Keratinocyte (primary cell): Measurements from ENCODE around the gene MDFI. TPM values are rescaled to one million over a fixed set of nuclear protein-coding genes. Genes with fewer than 3 reads are reported as not detected.

Experiments
- DNase-seq: peaks from one replicate; pipeline ENCODE4 v3.0.0-alpha.2; 2011; ENCODE audit warnings: low read depth, missing footprints, low spot score
- FAIRE-seq: peaks from 2 replicates; lab custom pipeline; 2011; peaks lifted over from hg19 to GRCh38; lab: Jason Lieb, UNC
- H2AFZ ChIP-seq: 2 replicates; pipeline ENCODE4 v1.6.0; 2012; ENCODE audit warnings: low read length, control low read depth, inconsistent platforms; ENCODE audit not compliant: control insufficient read depth
- H3K27ac ChIP-seq: 2 replicates; pipeline ENCODE4 v1.5.1; 2011; ENCODE audit warnings: low read length; ENCODE audit not compliant: control insufficient read depth, insufficient read depth
- H3K27me3 ChIP-seq: 3 replicates; pipeline ENCODE4 v1.6.0; 2011; ENCODE audit warnings: low read length; ENCODE audit not compliant: control insufficient read depth, insufficient read depth; ENCODE audit errors: extremely low read depth
- H3K36me3 ChIP-seq, 2 experiments: 2 replicates in 1 of 2; 3 replicates in 1 of 2; pipeline ENCODE4 v1.5.1; 2011; ENCODE audit warnings: low read length in 2 of 2, mild to moderate bottlenecking in 1 of 2; ENCODE audit not compliant: control insufficient read depth in 2 of 2, insufficient read depth in 2 of 2; ENCODE audit errors: extremely low read depth in 1 of 2
- H3K4me1 ChIP-seq: 3 replicates; pipeline ENCODE4 v1.5.1; 2011; ENCODE audit warnings: low read length; ENCODE audit not compliant: control insufficient read depth, insufficient read depth; ENCODE audit errors: extremely low read depth
- H3K4me2 ChIP-seq: 3 replicates; pipeline ENCODE4 v1.6.0; 2011; ENCODE audit warnings: low read depth, low read length; ENCODE audit not compliant: control insufficient read depth, insufficient read depth; ENCODE audit errors: extremely low read depth
- H3K4me3 ChIP-seq, 3 experiments: fragments of 200-600 bp in 1 of 3; sonication (generic) in 1 of 3; 2 replicates in 2 of 3; 3 replicates in 1 of 3; pipeline ENCODE4 v1.5.1; 2011 to 2016; ENCODE audit warnings: low read length in 3 of 3, mild to moderate bottlenecking in 3 of 3, control low read depth in 2 of 3, inconsistent platforms in 1 of 3, low read depth in 1 of 3, mixed read lengths in 1 of 3, mixed run types in 1 of 3, moderate library complexity in 1 of 3; ENCODE audit not compliant: control insufficient read depth in 2 of 3, insufficient read depth in 2 of 3; ENCODE audit errors: extremely low read depth in 1 of 3
- H3K79me2 ChIP-seq: 2 replicates; pipeline ENCODE4 v1.6.0; 2012; ENCODE audit warnings: low read length; ENCODE audit not compliant: control insufficient read depth, insufficient read depth
- H3K9ac ChIP-seq: 3 replicates; pipeline ENCODE4 v1.6.0; 2011; ENCODE audit warnings: low read length; ENCODE audit not compliant: control insufficient read depth, insufficient read depth; ENCODE audit errors: extremely low read depth
- H3K9me1 ChIP-seq: 3 replicates; pipeline ENCODE4 v1.6.0; 2011; ENCODE audit warnings: low read length; ENCODE audit not compliant: control insufficient read depth, insufficient read depth; ENCODE audit errors: extremely low read depth
- H3K9me3 ChIP-seq: 2 replicates; pipeline ENCODE4 v1.5.1; 2012; ENCODE audit warnings: low read depth, low read length; ENCODE audit not compliant: control insufficient read depth
- H4K20me1 ChIP-seq: 3 replicates; pipeline ENCODE4 v1.6.0; 2011; ENCODE audit warnings: low read length; ENCODE audit not compliant: control insufficient read depth, insufficient read depth; ENCODE audit errors: extremely low read depth
- EZH2 ChIP-seq: IDR thresholded peaks from one replicate; pipeline ENCODE4 v1.6.1; 2012; ENCODE audit warnings: inconsistent platforms, mild to moderate bottlenecking, low read length, moderate library complexity
- dilution Hi-C: fragments of 300-500 bp; cut with MboI; formaldehyde crosslinking; loops from one replicate; pipeline ENCODE4 v1.7.0; 2020; ENCODE audit warnings: low sequenced_read_pairs; ENCODE audit not compliant: extremely low pct_ligation_motif_present
- polyA plus RNA-seq, 5 experiments: library from polyadenylated mRNA; depleted of rRNA in 3 of 5; stranded (reverse) in 3 of 5; stranded (forward) in 1 of 5; unstranded in 1 of 5; fragments of >200 nt; gene quantifications; 1 replicate in 1 of 5; 2 replicates in 3 of 5; 3 replicates in 1 of 5; pipeline versions ENCODE4 v1.2.1 to v1.2.3, GENCODE V29; 2011 to 2012; ENCODE audit warnings: missing spikeins in 2 of 5, low read depth in 1 of 5, low replicate concordance in 1 of 5
- TF ChIP-seq, protein P1 (sequence below), 3 experiments: IDR thresholded peaks in 1 of 3; conservative IDR thresholded peaks in 1 of 3; optimal IDR thresholded peaks in 1 of 3; 2 replicates in 2 of 3; 3 replicates in 1 of 3; pipeline versions ENCODE3 to v1.5.1; 2011; ENCODE audit warnings: low read length in 3 of 3, mild to moderate bottlenecking in 3 of 3, moderate library complexity in 2 of 3, control low read depth in 1 of 3, inconsistent platforms in 1 of 3; ENCODE audit not compliant: insufficient read depth in 2 of 3; ENCODE audit errors: extremely low read depth in 1 of 3

The MDFI gene
- polyA plus RNA-seq, 1 donor (not counting 4 experiments of a cell fraction or from before 2014, with no cell fraction given): 60.1 TPM

DNA sequence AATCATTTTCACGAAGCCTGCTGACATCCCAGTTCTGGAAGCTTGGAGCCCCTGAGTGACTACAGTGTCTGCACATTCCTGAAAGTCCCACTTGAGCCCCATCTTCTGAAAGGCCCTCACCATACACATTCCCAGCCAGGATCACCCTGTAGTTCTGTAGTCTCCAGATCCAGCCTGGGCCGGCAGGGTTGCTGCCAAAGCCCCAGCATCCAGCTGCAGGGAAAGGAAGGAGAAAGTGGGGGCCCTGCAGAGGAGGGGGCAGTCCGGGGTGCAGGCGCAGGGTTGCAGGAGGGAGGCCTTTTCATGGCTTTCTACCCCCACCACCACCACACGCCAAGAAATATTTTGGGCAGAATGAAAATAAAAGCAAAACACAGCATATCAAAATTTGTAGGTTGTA lies 26.0 kb downstream of the MDFI start:
- no peak for FAIRE-seq
- dilution Hi-C loops: no loop called here
- TF ChIP-seq, protein P1, sequence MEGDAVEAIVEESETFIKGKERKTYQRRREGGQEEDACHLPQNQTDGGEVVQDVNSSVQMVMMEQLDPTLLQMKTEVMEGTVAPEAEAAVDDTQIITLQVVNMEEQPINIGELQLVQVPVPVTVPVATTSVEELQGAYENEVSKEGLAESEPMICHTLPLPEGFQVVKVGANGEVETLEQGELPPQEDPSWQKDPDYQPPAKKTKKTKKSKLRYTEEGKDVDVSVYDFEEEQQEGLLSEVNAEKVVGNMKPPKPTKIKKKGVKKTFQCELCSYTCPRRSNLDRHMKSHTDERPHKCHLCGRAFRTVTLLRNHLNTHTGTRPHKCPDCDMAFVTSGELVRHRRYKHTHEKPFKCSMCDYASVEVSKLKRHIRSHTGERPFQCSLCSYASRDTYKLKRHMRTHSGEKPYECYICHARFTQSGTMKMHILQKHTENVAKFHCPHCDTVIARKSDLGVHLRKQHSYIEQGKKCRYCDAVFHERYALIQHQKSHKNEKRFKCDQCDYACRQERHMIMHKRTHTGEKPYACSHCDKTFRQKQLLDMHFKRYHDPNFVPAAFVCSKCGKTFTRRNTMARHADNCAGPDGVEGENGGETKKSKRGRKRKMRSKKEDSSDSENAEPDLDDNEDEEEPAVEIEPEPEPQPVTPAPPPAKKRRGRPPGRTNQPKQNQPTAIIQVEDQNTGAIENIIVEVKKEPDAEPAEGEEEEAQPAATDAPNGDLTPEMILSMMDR (optimal IDR thresholded peaks at IDR 0.05 in 1 of 3, IDR thresholded peaks at IDR 0.05 in 1 of 3, conservative IDR thresholded peaks at IDR 0.05 in 1 of 3; ENCODE audit: extremely low read depth in 1 of 3, insufficient read depth in 2 of 3, low read length in 3 of 3): no peak
- no peak for TF ChIP-seq EZH2
- Histone ChIP-seq H3K27ac (no peak overlapping the region), H3K9ac (no peak overlapping the region), H2AFZ (no peak overlapping the region), H3K9me1 (no peaks in the 10 kb centered on the region), H3K9me3 (no peaks in the 10 kb centered on the region), H3K4me2 (no peak overlapping the region), H3K79me2 (no peaks in the 10 kb centered on the region), H3K27me3 (peaks cover 40% of the 10 kb centered on the region), H4K20me1 (no peaks in the 10 kb centered on the region), H3K36me3 (no peaks in the 10 kb centered on the region), H3K4me1 (no peaks in the 10 kb centered on the region), H3K4me3 (no peak overlapping the region)
- no peak for DNase-seq

DNA sequence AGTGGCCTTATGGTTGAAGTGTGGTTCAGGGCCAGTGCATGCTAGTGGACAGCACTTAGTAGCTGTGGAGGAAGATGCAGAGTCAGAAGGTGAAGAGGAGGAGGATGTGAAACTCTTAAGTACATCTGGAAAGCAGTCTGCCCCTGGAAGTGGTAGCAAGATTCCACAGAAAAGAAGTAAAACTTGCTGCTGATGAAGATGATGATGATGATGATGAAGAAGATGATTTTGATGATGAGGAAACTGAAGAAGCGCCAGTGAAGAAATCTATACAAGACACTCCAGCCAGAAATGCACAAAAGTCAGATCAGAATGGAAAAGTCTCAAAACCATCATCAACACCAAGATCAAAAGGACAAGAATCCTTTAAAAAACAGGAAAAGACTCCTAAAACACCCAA lies 28.9 kb downstream of the MDFI start:
- H2AFZ ChIP-seq: no peak overlapping the region
- dilution Hi-C loops: no loop called here
- no peak overlapping the region for H3K9ac ChIP-seq
- peaks cover 33% of the 10 kb centered on the region for H3K27me3 ChIP-seq
- H3K9me1 ChIP-seq: no peaks in the 10 kb centered on the region
- TF ChIP-seq, protein P1 (optimal IDR thresholded peaks at IDR 0.05 in 1 of 3, IDR thresholded peaks at IDR 0.05 in 1 of 3, conservative IDR thresholded peaks at IDR 0.05 in 1 of 3; ENCODE audit: extremely low read depth in 1 of 3, insufficient read depth in 2 of 3, low read length in 3 of 3): no peak
- TF ChIP-seq EZH2: no peak
- no peak overlapping the region for H3K4me3 ChIP-seq
- H4K20me1 ChIP-seq: no peaks in the 10 kb centered on the region
- no peak overlapping the region for H3K27ac ChIP-seq
- no peaks in the 10 kb centered on the region for H3K4me1 ChIP-seq
- no peak overlapping the region for H3K4me2 ChIP-seq
- no peaks in the 10 kb centered on the region for H3K9me3 ChIP-seq
- DNase-seq (no peak), FAIRE-seq (no peak)
- no peaks in the 10 kb centered on the region for H3K36me3 ChIP-seq
- no peaks in the 10 kb centered on the region for H3K79me2 ChIP-seq
